HPDE6-E6E7 (cell line): ENCODE data around the gene FRY.

Experiments
- DNase-seq: peaks from one replicate; pipeline ENCODE4 v3.0.0; 2011; ENCODE audit warnings: missing footprints; ENCODE audit errors: extremely low spot score

Gene FRY

DNA sequence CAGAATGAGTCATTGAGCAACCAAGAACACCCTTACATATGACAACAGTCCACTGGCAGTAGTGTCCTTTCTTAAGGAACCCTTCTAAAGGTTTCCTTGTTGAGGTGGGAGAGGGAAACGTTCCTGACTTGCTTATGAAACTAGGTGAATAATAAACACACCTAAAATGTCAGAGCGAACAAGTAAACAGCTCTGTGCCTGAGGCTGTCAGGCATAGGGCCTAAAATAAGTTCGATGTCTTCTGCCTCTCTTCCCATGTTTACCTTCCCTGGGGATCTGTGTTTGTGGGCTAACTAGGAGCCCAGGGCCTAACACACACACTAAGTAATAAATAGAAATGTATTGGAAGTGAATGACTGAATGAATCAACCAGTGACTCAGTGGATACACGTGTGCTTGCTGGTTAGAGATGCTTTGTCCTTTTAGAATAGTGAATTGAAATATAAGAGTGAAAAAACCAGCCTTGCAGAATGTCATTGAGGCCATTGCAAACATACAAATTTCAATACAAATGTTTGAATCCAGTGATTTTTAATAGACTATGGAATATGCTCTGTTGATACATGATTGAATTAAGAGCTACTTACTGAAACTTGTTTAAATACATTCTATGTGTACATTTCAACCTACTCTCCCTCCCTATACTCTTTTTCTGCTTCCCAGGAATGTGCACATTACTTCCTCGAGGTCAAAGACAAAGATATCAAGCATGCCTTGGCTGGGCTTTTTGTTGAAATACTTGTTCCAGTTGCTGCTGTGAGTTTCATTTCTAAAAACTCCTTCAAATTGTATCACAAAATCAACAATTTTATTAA lies 102.9 kb downstream of the FRY start:
- no peak for DNase-seq

DNA sequence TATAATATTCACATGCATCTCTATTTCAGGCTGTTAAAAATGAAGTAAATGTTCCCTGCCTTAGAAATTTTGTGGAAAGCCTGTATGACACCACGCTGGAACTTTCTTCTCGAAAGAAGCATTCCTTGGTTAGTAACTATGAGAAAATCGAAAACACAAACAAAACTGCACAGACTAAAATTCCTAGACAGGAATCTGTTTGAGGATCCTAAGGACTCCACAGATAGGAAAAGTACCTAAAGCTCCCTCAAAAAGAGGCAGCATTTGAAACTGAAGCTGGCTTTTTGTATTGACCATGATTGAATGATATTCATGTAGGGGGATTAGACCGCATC lies 103.4 kb downstream of the FRY start:
- no peak for DNase-seq

DNA sequence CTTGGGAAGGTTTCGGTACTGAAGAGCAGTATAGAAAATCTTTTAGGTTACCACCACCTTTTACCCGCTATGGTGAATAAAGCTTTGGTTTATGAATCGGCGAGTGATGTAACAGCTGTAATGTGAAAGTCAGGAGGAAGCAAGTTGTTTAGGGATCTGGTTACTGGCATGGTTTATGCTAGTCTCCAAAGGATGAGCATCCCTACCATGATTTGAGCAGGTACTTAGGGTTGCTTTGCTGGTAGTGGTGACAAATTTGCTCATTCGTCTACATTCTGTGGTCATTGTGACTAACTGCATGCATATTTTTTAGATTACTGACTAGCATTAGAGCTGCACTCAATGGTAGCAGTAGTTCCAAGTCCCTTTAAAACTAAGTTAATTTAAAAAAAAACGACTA lies 104.1 kb downstream of the FRY start:
- no peak for DNase-seq

DNA sequence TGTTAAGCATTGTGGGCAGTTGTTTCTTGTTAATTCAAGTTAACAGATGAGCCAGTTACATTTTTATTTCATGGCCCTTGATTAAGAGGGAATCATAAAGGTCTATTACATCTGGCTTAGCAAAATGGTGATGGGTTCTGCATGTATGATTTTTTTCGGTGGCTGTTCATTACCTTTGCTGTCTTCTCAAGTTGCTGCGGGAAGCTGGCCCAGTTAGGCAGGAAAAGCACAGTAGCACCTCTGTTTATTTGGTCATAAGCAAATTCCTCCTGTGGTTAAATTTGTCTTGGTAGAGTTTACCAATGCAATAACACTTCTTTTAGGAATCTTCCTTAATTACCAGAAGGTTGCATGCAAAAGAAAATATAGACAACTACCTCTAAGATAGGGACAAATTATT lies 104.5 kb downstream of the FRY start:
- DNase-seq, result no peak

DNA sequence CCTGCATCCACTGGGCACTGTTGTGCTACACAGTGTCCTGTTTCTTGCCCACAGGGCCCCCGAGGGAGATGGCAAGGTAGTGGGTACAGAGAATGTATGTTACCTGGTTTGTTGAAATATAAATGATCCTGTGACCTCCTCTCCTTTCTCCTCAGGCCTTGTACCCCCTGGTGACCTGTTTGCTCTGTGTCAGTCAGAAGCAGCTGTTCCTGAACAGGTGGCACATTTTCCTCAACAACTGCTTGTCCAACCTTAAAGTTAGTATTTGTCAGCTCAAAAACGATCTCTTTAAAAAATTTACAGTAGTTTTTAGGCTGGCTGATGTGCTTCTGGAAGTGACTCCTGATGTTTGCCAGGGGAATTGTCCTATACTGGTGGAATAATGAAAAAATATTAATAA lies 105.1 kb downstream of the FRY start:
- no peak for DNase-seq

DNA sequence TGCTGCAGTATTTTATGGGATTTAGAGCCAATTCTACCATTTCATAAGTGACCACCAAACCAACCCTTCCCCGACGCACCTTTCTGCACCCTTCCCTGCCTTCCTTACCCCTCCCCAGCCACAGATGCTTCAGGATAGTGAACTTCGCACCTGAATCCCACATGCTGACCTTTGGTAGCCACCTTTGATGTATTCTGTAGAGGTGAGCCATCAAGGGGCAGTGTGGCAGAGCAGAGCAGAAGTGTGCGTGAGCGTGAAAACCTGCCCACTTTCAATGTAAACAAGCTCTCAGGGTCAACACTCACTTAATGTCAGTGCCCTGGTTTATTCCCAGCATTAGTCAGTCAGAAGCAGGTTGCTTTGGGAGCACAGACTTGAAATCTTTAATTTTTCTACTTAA lies 107.7 kb downstream of the FRY start:
- DNase-seq, result no peak

DNA sequence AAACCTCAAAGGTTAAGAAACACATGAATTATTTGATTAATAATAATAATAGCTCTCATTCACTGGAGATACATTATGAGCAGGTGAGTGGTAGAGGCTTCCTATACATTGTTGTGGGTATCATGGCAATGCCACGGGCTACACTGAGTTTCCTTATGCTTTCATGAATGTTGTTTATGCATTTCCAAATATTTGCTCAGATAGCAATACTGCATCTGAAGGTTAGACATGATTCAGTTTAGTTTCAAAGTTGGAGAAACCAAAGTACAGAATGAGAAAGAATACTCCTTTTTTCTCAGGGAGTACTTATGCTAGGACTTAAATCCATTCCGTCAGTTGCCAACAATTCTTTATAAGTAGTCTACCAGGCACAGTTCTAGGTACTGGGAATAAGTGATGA lies 108.5 kb downstream of the FRY start:
- no peak for DNase-seq

DNA sequence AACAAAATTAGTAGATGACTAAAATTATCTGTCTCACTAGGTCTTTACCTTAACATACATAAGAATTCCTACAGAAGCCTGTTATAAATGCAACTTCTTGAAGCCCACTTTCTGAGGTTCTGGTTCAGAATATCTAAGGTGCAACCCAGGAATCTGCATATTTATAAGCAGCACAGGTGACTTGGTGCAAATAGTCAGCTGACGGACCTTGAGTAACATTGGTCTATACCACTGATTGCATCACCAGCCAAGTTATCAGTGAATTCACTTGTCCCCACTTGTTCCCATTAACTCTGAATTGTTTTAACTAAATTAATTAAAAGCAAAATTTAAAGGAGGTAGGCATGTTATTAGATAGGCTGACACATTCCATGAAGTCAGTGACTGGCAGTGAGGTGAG lies 109.9 kb downstream of the FRY start:
- no peak for DNase-seq

DNA sequence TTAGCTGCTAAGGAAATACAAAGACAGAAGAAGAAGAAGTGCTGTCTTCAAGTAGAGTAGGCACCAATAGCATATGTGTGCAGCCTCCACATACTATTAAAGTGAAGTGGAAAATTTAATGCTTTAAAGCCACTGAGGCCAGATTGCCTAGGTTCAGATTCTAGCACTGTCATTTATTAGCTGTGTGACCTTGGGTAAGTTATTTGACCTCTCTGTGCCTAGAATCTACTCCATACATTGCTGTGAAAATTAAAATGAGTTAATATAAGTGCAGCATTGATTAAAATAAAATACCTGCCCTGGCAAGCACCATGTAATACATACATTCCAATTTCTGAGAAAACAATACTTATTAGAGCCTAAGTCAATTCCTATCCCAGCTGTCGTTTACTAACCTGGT lies 110.5 kb downstream of the FRY start:
- no peak for DNase-seq

DNA sequence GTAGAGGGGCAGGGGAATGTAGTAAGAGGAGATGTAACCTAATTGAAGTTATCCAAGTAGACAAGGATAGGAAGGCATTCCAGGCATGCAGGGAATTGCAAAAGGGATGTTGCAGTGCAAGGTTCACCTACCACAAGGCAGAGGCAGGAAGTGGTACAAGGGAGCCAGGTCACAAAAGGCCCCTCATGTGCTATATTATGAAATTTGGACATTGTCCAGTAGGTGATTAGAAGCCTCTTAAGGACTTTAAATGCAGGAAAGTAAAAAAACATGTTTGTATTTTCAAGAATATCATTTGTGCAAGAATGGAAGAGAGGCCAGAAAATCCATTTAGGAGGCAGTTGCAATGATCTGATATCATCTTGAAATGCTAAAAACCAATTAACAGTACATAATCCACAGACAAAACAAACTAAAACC lies 111.4 kb downstream of the FRY start:
- DNase-seq, result no peak

DNA sequence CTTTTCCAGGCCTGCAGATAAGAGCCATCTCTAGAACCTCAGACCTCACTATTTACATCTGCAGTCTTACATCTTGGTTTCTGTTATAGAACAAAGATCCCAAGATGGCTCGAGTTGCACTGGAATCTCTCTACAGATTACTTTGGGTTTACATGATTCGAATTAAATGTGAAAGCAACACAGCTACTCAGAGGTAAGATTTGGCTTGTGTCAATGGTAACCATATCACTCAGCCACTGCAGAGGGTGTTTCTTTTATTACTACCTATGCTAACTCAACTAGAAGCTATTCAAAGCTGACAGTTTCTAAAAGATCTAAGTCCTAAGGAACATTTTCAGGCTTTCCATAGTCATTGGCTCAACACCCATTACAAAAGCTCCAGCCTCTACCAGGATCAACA lies 115.6 kb downstream of the FRY start:
- DNase-seq, result no peak

DNA sequence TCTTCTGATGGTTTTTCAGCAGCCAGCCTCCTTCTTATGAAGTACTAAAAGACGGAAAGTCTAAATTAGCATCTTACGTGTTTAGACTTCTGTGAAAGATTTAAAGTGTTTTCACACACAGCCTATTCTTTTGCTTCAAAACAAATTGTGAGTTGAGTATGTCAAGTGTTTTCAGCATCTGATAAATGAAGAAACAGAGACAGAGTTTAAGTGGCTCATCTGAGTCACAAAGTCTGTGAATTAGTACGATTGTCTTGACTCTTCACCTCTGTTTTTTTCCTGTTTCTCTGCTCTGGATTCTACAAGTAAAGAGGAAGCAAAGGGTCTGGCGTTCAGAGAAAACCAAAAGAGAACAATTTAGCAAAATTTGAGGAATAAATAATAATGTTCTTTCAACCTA lies 116.4 kb downstream of the FRY start:
- DNase-seq, result no peak

DNA sequence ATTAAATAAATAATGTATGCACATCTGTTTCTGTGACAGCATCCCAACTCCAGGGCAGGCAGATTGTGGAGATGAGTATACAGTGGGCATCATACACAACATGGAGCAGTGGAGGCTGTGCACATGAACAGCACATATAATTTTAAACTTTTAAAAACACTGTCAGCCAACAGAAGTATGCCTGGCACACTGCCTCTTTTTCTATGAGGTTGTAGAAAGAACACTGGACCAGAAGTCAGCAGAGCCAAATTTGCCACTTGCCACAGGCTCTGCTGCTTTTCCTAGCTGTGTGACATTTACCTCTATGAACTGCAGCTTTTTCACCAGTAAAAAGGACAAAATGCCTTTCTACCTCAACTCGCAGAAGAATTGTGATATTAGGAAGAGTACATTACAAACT lies 118.7 kb downstream of the FRY start:
- DNase-seq, result no peak

DNA sequence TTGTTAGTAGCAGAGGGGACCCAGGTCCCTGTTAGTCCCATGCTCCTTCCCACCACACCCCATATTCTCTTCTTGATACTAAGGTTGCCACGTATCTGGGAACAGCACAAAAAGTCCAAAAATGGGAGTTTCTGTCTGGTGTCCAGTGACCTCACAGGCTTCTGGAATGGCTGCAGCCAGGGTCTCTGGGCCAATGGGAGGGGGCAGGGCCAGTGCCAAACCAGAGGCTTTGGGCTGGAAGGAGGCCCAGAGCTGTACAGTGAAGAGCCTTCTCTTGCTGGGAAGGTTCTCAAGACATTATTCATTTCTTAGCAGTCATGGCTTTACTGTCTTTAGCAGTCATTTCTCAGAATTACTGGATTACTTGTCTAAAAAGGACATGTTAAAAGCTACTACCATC lies 119.2 kb downstream of the FRY start:
- no peak for DNase-seq

DNA sequence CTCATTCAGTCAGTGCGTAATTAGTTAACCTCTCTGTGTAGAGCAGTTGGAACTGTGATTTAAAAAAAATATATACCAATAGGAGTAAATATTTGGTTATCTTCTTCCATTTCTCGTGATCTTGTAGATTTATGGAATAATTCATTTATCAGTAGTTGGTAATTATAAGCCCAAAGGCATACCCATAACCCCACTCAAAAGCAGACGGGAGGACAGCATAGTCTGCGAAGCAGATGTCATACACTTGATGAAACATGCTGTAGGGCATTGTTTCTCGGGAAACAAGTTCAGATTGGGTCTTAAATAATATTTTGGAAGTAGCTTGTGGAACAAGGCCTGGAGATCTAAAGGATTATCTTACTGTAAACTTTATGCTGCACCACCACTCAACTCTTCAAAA lies 119.7 kb downstream of the FRY start:
- DNase-seq, result no peak

DNA sequence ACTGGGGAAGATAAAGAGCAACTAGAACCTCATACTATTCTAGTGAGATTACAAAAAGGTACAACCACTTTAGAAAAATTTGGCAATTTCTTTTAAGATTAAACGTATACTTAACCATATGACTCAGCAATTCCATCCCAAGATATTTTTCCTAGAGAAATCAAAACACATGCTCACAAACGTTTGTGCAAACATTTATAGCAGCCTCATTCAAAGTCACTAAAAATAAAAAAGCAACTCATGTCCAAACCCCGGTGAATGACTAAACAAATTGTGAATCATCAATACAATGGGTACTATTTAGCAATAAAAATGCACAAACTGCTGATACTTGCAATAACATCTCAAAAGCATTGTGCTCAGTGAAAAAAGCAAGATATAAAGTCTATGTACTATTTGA lies 121.5 kb downstream of the FRY start:
- no peak for DNase-seq

DNA sequence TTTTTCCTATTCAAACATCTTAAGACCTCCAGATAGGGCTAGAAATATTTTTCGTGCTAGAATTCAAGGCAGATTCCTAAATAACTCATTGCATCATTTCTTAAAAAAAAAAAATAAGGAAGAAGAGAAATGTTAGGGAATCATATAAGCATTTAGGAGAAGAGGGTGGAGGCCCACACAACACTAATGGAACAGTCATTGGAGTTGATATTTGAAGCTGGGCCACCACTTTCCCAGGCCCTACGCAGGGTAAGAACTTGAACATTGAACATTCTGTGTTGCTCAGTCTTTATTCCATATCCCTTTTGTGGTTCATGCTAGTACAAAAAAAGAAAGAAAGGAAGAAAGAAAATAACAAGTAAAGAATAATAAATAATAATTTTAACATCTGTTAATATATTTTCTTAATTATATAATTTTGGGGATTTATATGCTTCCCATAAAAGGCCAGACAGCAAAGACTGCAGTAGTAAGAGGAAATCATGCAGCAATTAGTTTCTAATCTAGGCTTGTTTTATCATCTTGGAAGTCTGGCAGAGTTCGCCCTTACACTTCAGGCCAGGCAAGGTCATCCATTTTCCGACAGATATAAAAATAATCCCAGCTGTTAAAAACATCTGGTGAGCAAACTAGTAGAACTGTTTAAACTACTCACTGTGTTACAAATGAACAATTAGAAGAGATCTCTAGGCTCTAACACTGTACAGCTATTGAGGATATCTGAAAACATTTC lies 127.7 kb downstream of the FRY start:
- no peak for DNase-seq

DNA sequence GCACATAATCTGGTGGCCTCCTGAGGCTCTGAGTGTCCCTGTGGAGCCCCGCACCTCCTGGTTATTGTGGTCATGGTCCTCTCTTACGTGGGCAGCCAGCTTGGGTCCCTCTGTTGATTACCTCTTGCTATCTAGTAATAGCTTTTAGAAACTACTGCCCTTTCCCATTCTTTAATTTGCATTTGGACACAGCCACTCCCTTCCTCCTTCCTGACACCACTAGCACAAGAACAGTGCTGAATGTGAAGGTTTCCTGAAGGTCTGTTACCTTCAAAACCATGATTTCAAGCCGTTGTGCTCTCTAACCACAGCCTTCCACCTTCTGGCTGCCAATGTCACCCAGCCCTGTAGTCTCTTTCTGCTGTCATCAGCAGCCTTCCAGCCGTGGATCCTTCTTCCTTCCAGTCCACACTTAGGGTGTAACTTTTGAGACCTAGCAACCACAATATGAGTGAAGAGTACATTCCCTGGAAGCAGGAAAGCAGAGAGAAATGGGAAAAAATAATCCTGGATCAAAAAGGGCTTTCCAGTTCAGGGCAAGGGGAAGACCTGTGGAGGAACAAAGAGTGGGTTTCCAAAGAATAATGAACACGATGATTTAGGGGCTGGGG lies 130.9 kb downstream of the FRY start:
- no peak for DNase-seq

DNA sequence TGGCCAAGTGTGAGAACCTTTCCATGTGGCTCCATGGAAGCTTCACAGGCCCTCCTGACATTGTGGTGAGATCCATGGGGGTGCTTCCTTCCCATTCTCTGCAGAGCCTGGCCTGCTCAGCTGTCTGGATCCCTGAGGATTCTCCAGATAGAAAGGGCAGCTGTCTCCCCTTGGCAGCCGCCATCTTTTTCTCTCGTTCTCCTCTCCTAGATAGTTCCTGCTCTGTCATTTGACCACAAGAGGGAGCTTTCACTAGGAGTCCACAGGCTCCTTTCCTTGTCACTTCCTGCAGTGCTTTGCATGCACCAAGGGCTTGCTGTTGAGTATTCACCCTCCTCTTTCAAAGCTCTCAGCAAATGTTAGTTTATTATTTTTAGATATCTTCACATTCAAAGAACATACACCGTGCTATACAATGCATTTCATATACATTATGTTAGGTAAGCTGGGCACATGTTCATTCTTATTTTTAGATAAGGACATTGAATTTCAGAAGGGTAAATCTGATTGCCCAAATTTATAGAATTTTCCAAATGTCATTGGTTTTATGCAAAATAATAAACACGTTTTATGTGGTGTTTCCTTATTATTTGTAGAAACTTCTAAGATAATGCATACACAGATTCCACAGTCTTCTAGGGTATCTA lies 133.2 kb downstream of the FRY start:
- no peak for DNase-seq

DNA sequence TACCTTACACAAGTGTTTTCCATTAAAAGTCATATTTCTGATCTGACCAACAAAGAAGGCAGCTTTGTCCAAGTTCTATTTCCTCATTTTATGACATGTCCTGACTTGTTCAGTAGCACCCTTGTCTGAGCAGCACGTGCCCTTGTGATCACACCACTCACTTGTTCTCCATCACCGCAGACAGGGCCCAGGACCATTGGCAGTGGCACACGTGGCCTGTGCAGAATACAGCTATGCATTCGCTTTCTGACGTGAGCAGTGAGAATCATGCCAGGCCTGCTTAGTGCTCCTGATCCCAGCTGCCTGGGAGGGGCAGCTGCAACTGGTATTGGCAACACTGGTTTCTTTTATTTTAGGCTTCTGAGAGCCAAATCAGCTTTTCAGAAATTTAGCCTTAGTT lies 134.2 kb downstream of the FRY start:
- peak; percentile 1 for DNase-seq

DNA sequence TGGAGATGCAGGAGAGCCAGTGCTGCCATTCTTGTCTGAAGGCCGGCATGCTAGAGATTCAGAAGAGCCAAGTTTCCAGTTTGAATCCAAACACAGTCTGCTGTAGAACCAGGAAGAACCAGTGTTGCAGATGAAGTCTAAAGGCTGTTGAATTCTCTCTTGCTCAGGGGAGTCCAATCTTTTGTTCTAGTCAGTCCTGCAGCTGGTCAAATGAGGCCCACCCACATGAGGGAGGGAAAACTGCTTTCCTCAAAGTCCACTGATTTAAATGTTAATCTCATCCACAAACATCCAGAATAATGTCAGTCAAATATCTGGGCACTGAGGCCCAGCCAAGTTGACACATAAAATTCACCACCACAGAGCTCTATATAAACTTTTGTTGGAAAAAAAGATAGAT lies 136.6 kb downstream of the FRY start:
- DNase-seq, result no peak

DNA sequence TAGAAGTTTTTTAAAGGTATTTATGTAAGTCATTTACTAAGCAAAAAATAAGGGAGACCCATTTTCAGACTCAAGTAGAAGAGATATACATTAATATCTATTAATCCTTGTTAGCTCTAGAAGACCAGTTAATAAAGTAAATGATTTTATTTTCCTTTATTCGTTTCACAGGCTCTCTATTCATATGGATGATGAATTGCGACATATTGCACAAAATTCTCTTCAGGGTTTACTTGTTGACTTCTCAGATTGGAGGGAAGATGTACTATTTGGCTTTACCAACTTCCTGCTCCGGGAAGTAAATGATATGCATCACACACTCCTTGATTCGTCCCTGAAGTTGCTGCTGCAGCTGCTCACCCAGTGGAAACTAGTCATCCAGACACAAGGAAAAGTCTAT lies 139.3 kb downstream of the FRY start:
- no peak for DNase-seq

DNA sequence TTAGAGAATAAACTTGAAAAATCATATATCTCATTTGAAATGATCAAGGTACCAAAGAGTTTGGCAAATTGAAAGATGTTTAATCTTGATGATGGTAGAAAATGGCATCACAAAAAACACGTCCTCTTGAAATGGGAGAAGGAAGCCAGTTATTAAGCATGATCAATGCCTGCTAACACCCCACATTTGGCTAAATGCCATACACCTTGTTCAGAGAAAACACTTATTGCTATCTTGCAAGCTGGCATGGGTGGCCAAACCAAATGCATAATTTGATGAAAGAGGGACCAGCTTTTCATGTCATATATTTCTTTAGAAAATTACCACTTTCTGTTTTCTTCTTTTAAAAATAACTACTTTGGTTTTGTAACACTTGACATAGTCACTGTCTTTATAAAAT lies 142.3 kb downstream of the FRY start:
- no peak for DNase-seq
